GM23338 (cell line): ENCODE data around the gene FGD4. TPM values are rescaled to one million over a fixed set of nuclear protein-coding genes. Genes with fewer than 3 reads are reported as not detected.

Source experiments
- ATAC-seq: fragments of 200-7000 bp; cut with Tn5 transposase; 3 replicates; pipeline ENCODE4 v1.9.1; 2020
- DNase-seq: peaks from one replicate; pipeline ENCODE4 v3.0.0-alpha.2; 2015; ENCODE audit warnings: low spot score
- H2AFZ ChIP-seq: fragments of 200-600 bp; sonication (generic); 2 replicates; pipeline ENCODE4 v1.8.0; 2016; ENCODE audit warnings: antibody characterized with exemption, mild to moderate bottlenecking, moderate library complexity
- H3F3A ChIP-seq: fragments of 200-600 bp; sonication (generic); replicated peaks from 2 replicates; pipeline ENCODE4 v1.8.0; 2017; ENCODE audit warnings: antibody characterized with exemption, mixed run types, low read depth
- H3K27ac ChIP-seq: fragments of 200-600 bp; sonication (generic); 2 replicates; pipeline ENCODE4 v1.6.1; 2016; ENCODE audit warnings: low read depth
- H3K27me3 ChIP-seq: fragments of 200-600 bp; sonication (generic); 2 replicates; pipeline ENCODE4 v1.8.0; 2016; ENCODE audit warnings: mild to moderate bottlenecking, mixed run types, moderate library complexity; ENCODE audit not compliant: insufficient read depth
- H3K36me3 ChIP-seq: fragments of 200-600 bp; sonication (generic); 2 replicates; pipeline ENCODE4 v1.8.0; 2016; ENCODE audit warnings: mild to moderate bottlenecking; ENCODE audit not compliant: insufficient read depth
- H3K4me1 ChIP-seq: fragments of 200-600 bp; sonication (generic); 2 replicates; pipeline ENCODE4 v1.8.0; 2016; ENCODE audit warnings: mild to moderate bottlenecking, moderate library complexity; ENCODE audit not compliant: insufficient read depth
- H3K4me2 ChIP-seq: fragments of 200-600 bp; sonication (generic); 2 replicates; pipeline ENCODE4 v1.7.1; 2017; ENCODE audit warnings: mixed run types
- H3K4me3 ChIP-seq: fragments of 200-600 bp; sonication (generic); 2 replicates; pipeline ENCODE4 v1.6.1; 2016; ENCODE audit warnings: mixed run types
- H3K79me2 ChIP-seq: fragments of 200-600 bp; sonication (generic); replicated peaks from 2 replicates; pipeline ENCODE4 v1.8.0; 2017; ENCODE audit warnings: mild to moderate bottlenecking; ENCODE audit not compliant: insufficient read depth
- H3K9me2 ChIP-seq: fragments of 200-600 bp; sonication (generic); 2 replicates; pipeline ENCODE4 v1.8.0; 2017; ENCODE audit not compliant: insufficient read depth
- H4K20me1 ChIP-seq: fragments of 200-600 bp; sonication (generic); replicated peaks from 2 replicates; pipeline ENCODE4 v1.8.0; 2017; ENCODE audit warnings: mild to moderate bottlenecking; ENCODE audit not compliant: insufficient read depth
- H3K27ac Mint-ChIP-seq: 2 replicates; pipeline ENCODE4 v1.8.0; 2020; ENCODE audit warnings: inconsistent platforms, mild to moderate bottlenecking, moderate library complexity, mixed read lengths
- H3K27me3 Mint-ChIP-seq: 3 replicates; pipeline ENCODE4 v1.8.0; 2022; ENCODE audit warnings: low read depth, mild to moderate bottlenecking, moderate library complexity, mixed read lengths, inconsistent platforms; ENCODE audit not compliant: insufficient read depth, poor library complexity
- H3K36me3 Mint-ChIP-seq: 3 replicates; pipeline ENCODE4 v1.8.0; 2021; ENCODE audit warnings: low read depth, mild to moderate bottlenecking, inconsistent platforms, moderate library complexity, mixed read lengths
- H3K4me1 Mint-ChIP-seq: 3 replicates; pipeline ENCODE4 v1.8.0; 2020; ENCODE audit warnings: mild to moderate bottlenecking, inconsistent platforms, mixed read lengths
- H3K4me3 Mint-ChIP-seq: 3 replicates; pipeline ENCODE4 v1.8.0; 2021; ENCODE audit warnings: moderate library complexity, mild to moderate bottlenecking, inconsistent platforms, mixed read lengths
- H3K9me3 Mint-ChIP-seq: 3 replicates; pipeline ENCODE4 v1.8.0; 2020; ENCODE audit warnings: moderate library complexity, mild to moderate bottlenecking, inconsistent platforms, mixed read lengths
- ETS1 ChIP-seq: IDR thresholded peaks from 2 replicates; pipeline ENCODE4 v1.6.1; 2016; ENCODE audit warnings: antibody characterized with exemption
- EZH2phosphoT487 ChIP-seq: fragments of 200-600 bp; sonication (generic); IDR thresholded peaks from one replicate; pipeline ENCODE4 v1.8.1; 2018; ENCODE audit warnings: antibody characterized with exemption; ENCODE audit not compliant: unreplicated experiment
- NANOG ChIP-seq: IDR thresholded peaks from 2 replicates; pipeline ENCODE4 v1.6.1; 2016; ENCODE audit warnings: antibody characterized with exemption, borderline replicate concordance
- STAT1 ChIP-seq: IDR thresholded peaks from one replicate; pipeline ENCODE4 v1.6.1; 2016; ENCODE audit warnings: antibody characterized with exemption; ENCODE audit not compliant: unreplicated experiment
- ZNF114 ChIP-seq: fragments of 250-450 bp; sonication (Bioruptor Pico); IDR thresholded peaks from 2 replicates; pipeline ENCODE4 v1.5.0; 2020; ENCODE audit warnings: mild to moderate bottlenecking, moderate library complexity
- ZNF331 ChIP-seq: fragments of 250-450 bp; sonication (Bioruptor Pico); IDR thresholded peaks from 2 replicates; pipeline ENCODE4 v1.5.0; 2020; ENCODE audit warnings: low read depth, mild to moderate bottlenecking, moderate library complexity
- polyA plus RNA-seq: library from polyadenylated mRNA; unstranded; fragments of >200 nt; fragmentation: Nextera tagmentation; extraction: Ambion mirVana; gene quantifications from 2 replicates; pipeline ENCODE4 v1.2.1, GENCODE V29; 2016
- total RNA-seq: library from RNA; depleted of rRNA; stranded (reverse); fragments of >200 nt; shearing (Covaris generic); gene quantifications from 2 replicates; pipeline ENCODE4 v1.2.3, GENCODE V29; 2014
- TF ChIP-seq, protein P1 (sequence below), 2 experiments: fragments of 200-600 bp in 1 of 2; sonication (generic) in 1 of 2; conservative IDR thresholded peaks; 2 replicates each; pipeline versions ENCODE4 v1.5.1 to v1.6.1; 2016 to 2017; ENCODE audit warnings: antibody characterized with exemption in 2 of 2, low read depth in 2 of 2, mild to moderate bottlenecking in 2 of 2, moderate library complexity in 1 of 2
- TF ChIP-seq, protein P2 (sequence below): fragments of 250-450 bp; sonication (Bioruptor Pico); IDR thresholded peaks from 2 replicates; pipeline ENCODE4 v1.5.0; 2020; ENCODE audit warnings: mild to moderate bottlenecking, moderate library complexity

The FGD4 gene
- total and polyA plus RNA-seq, 2 experiments from 2014 or later, result 24.3 to 54.3 TPM

DNA sequence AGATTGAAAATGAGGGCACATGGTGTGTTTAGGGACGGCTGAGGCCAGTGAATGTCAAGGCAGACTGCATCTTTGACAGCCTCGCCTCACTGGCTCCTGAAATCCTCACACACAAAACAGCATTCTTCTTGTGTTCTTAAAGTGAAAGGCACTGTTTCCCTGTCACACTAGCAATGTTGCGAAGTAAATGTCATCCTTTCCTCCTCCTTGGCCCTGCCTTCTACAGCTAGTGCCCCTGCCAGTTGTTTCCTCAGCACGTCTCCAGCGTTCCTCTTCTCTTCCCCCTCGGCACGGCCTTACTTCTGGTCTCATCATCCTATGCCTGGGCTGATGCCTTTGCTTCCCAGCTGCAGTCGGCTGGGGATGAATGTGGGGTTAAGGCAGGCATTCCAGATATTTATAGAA is 150.3 kb downstream of the FGD4 start:
- Mint-ChIP-seq H3K36me3 (peaks cover 3% of the 10 kb centered on the region; the same call in 2 of the 3 replicates), H3K27me3 (peaks cover 4% of the 10 kb centered on the region), H3K4me1 (peaks cover 41% of the 10 kb centered on the region), H3K4me3 (no peak overlapping the region), H3K27ac (no peak overlapping the region), H3K9me3 (no peaks in the 10 kb centered on the region)
- TF ChIP-seq STAT1 (no peak), ZNF114 (CRISPR knock-in tag) (no peak), ZNF331 (CRISPR knock-in tag) (no peak), EZH2phosphoT487 (no peak), NANOG (no peak), ETS1 (no peak)
- TF ChIP-seq, protein P1, sequence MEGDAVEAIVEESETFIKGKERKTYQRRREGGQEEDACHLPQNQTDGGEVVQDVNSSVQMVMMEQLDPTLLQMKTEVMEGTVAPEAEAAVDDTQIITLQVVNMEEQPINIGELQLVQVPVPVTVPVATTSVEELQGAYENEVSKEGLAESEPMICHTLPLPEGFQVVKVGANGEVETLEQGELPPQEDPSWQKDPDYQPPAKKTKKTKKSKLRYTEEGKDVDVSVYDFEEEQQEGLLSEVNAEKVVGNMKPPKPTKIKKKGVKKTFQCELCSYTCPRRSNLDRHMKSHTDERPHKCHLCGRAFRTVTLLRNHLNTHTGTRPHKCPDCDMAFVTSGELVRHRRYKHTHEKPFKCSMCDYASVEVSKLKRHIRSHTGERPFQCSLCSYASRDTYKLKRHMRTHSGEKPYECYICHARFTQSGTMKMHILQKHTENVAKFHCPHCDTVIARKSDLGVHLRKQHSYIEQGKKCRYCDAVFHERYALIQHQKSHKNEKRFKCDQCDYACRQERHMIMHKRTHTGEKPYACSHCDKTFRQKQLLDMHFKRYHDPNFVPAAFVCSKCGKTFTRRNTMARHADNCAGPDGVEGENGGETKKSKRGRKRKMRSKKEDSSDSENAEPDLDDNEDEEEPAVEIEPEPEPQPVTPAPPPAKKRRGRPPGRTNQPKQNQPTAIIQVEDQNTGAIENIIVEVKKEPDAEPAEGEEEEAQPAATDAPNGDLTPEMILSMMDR (conservative IDR thresholded peaks at IDR 0.05; ENCODE audit: low read depth in 2 of 2), result no peak
- TF ChIP-seq, protein P2, sequence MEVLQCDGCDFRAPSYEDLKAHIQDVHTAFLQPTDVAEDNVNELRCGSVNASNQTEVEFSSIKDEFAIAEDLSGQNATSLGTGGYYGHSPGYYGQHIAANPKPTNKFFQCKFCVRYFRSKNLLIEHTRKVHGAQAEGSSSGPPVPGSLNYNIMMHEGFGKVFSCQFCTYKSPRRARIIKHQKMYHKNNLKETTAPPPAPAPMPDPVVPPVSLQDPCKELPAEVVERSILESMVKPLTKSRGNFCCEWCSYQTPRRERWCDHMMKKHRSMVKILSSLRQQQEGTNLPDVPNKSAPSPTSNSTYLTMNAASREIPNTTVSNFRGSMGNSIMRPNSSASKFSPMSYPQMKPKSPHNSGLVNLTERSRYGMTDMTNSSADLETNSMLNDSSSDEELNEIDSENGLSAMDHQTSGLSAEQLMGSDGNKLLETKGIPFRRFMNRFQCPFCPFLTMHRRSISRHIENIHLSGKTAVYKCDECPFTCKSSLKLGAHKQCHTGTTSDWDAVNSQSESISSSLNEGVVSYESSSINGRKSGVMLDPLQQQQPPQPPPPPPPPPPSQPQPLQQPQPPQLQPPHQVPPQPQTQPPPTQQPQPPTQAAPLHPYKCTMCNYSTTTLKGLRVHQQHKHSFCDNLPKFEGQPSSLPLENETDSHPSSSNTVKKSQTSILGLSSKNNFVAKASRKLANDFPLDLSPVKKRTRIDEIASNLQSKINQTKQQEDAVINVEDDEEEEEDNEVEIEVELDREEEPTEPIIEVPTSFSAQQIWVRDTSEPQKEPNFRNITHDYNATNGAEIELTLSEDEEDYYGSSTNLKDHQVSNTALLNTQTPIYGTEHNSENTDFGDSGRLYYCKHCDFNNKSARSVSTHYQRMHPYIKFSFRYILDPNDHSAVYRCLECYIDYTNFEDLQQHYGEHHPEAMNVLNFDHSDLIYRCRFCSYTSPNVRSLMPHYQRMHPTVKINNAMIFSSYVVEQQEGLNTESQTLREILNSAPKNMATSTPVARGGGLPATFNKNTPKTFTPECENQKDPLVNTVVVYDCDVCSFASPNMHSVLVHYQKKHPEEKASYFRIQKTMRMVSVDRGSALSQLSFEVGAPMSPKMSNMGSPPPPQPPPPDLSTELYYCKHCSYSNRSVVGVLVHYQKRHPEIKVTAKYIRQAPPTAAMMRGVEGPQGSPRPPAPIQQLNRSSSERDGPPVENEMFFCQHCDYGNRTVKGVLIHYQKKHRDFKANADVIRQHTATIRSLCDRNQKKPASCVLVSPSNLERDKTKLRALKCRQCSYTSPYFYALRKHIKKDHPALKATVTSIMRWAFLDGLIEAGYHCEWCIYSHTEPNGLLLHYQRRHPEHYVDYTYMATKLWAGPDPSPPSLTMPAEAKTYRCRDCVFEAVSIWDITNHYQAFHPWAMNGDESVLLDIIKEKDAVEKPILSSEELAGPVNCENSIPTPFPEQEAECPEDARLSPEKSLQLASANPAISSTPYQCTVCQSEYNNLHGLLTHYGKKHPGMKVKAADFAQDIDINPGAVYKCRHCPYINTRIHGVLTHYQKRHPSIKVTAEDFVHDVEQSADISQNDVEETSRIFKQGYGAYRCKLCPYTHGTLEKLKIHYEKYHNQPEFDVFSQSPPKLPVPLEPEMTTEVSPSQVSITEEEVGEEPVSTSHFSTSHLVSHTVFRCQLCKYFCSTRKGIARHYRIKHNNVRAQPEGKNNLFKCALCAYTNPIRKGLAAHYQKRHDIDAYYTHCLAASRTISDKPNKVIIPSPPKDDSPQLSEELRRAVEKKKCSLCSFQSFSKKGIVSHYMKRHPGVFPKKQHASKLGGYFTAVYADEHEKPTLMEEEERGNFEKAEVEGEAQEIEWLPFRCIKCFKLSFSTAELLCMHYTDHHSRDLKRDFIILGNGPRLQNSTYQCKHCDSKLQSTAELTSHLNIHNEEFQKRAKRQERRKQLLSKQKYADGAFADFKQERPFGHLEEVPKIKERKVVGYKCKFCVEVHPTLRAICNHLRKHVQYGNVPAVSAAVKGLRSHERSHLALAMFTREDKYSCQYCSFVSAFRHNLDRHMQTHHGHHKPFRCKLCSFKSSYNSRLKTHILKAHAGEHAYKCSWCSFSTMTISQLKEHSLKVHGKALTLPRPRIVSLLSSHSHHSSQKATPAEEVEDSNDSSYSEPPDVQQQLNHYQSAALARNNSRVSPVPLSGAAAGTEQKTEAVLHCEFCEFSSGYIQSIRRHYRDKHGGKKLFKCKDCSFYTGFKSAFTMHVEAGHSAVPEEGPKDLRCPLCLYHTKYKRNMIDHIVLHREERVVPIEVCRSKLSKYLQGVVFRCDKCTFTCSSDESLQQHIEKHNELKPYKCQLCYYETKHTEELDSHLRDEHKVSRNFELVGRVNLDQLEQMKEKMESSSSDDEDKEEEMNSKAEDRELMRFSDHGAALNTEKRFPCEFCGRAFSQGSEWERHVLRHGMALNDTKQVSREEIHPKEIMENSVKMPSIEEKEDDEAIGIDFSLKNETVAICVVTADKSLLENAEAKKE (CRISPR knock-in tag), result no peak
- no peaks in the 10 kb centered on the region for H3K36me3 ChIP-seq
- 0 out of 2 replicates have a peak overlapping the region, but pooled peaks have one; percentile 29 for H3K27ac ChIP-seq
- no peak overlapping the region for H3K4me2 ChIP-seq
- DNase-seq, result peak; percentile 24
- peaks cover 34% of the 10 kb centered on the region for H4K20me1 ChIP-seq
- H3K9me2 ChIP-seq, result no peaks in the 10 kb centered on the region
- H3F3A ChIP-seq, result 0 out of 2 replicates have a peak, but pooled peaks cover 4% of the 10 kb centered on the region
- peak; percentile 23 for ATAC-seq
- H2AFZ ChIP-seq, result no peak overlapping the region
- no peaks in the 10 kb centered on the region for H3K27me3 ChIP-seq
- peaks cover 42% of the 10 kb centered on the region for H3K4me1 ChIP-seq
- H3K4me3 ChIP-seq, result no peak overlapping the region
- H3K79me2 ChIP-seq, result peaks cover 98% of the 10 kb centered on the region
